Activated CD4-positive, CD25-positive, alpha-beta regulatory T cell treated with anti-CD3 and anti-CD28 coated beads, Interleukin-2, amount 50 U/mL, for 72 hours (primary cell): ENCODE data around the gene VSIR.
A peak's percentile ranks its signal among the peaks of the same experiment; 100 is the strongest.

ENCODE experiments used
- DNase-seq: peaks from one replicate; pipeline ENCODE4 v3.0.0; 2021

VSIR gene

GRCh38 chr10:71727105-71727737, 46.1 kb downstream of the VSIR start:
- DNase-seq, result peak; percentile 59

- peak; percentile 45 for DNase-seq
Observed at GRCh38 chr10:71726580-71727104, 46.7 kb downstream of the VSIR start.

- peak; percentile 63 for DNase-seq
Observed at GRCh38 chr10:71725998-71726579, 47.2 kb downstream of the VSIR start.

- no peak for DNase-seq
Observed at GRCh38 chr10:71725249-71725648, 48.1 kb downstream of the VSIR start.

- no peak for DNase-seq
Observed at GRCh38 chr10:71724539-71724938, 48.8 kb downstream of the VSIR start.

- no peak for DNase-seq
Observed at GRCh38 chr10:71723311-71723710, 50.0 kb downstream of the VSIR start.

GRCh38 chr10:71722849-71723248, 50.5 kb downstream of the VSIR start:
- no peak for DNase-seq

- DNase-seq, result no peak
Observed at GRCh38 chr10:71721313-71721712, 52.0 kb downstream of the VSIR start.

GRCh38 chr10:71720288-71720687, 53.0 kb downstream of the VSIR start:
- no peak for DNase-seq

GRCh38 chr10:71719464-71720201, 53.7 kb downstream of the VSIR start, which contains the start of gene C10orf105:
Gene C10orf105, minus strand, starts transcription at chr10:71719778. Its CDS starts 3,441 bp downstream, at chr10:71716337.
- no peak for DNase-seq

GRCh38 chr10:71719042-71719441, 54.3 kb downstream of the VSIR start:
- DNase-seq, result no peak

GRCh38 chr10:71718165-71718698, 55.1 kb downstream of the VSIR start:
- no peak for DNase-seq

GRCh38 chr10:71717551-71717951, 55.8 kb downstream of the VSIR start:
- no peak for DNase-seq

GRCh38 chr10:71717056-71717455, 56.3 kb downstream of the VSIR start:
- DNase-seq, result no peak

GRCh38 chr10:71716426-71716825, 56.9 kb downstream of the VSIR start:
- no peak for DNase-seq

- no peak for DNase-seq
Observed at GRCh38 chr10:71715860-71716259, 57.5 kb downstream of the VSIR start.

- no peak for DNase-seq
Observed at GRCh38 chr10:71715026-71715425, 58.3 kb downstream of the VSIR start.

- DNase-seq, result no peak
Observed at GRCh38 chr10:71714592-71714991, 58.7 kb downstream of the VSIR start.

- no peak for DNase-seq
Observed at GRCh38 chr10:71714031-71714410, 59.3 kb downstream of the VSIR start.

- peak; percentile 50 for DNase-seq
Observed at GRCh38 chr10:71713135-71714030, 59.9 kb downstream of the VSIR start.

GRCh38 chr10:71712572-71713134, 60.7 kb downstream of the VSIR start:
- DNase-seq, result peak; percentile 50

GRCh38 chr10:71712170-71712569, 61.1 kb downstream of the VSIR start:
- DNase-seq, result no peak
